Glutamatergic neuron (in vitro differentiated cells): ENCODE measurements around the gene HSD11B1L. TPM values are rescaled to one million over a fixed set of nuclear protein-coding genes. Genes with fewer than 3 reads are reported as not detected.

ENCODE experiments used
- DNase-seq: peaks from one replicate; pipeline ENCODE4 v3.0.0; 2022
- H3K27ac Mint-ChIP-seq: one replicate; pipeline ENCODE4 v1.8.0; 2020; ENCODE audit warnings: mild to moderate bottlenecking, mixed read lengths, inconsistent platforms; ENCODE audit not compliant: unreplicated experiment
- H3K27me3 Mint-ChIP-seq: one replicate; pipeline ENCODE4 v1.8.0; 2020; ENCODE audit warnings: mild to moderate bottlenecking, moderate library complexity, mixed read lengths, inconsistent platforms; ENCODE audit not compliant: unreplicated experiment
- H3K36me3 Mint-ChIP-seq: one replicate; pipeline ENCODE4 v1.8.0; 2020; ENCODE audit warnings: mild to moderate bottlenecking, mixed read lengths, inconsistent platforms; ENCODE audit not compliant: unreplicated experiment
- H3K4me1 Mint-ChIP-seq: one replicate; pipeline ENCODE4 v1.8.0; 2020; ENCODE audit warnings: mild to moderate bottlenecking, low read depth, mixed read lengths, inconsistent platforms; ENCODE audit not compliant: unreplicated experiment
- H3K4me3 Mint-ChIP-seq: one replicate; pipeline ENCODE4 v1.8.0; 2020; ENCODE audit warnings: mild to moderate bottlenecking, mixed read lengths, inconsistent platforms; ENCODE audit not compliant: unreplicated experiment
- H3K9me3 Mint-ChIP-seq: one replicate; pipeline ENCODE4 v1.8.0; 2020; ENCODE audit warnings: mild to moderate bottlenecking, moderate library complexity, mixed read lengths, inconsistent platforms; ENCODE audit not compliant: unreplicated experiment
- CTCF ChIP-seq: fragments of 200-600 bp; sonication (generic); IDR thresholded peaks from one replicate; pipeline ENCODE4 v1.5.0; 2021; ENCODE audit not compliant: partially characterized antibody, unreplicated experiment
- total RNA-seq: library from RNA; stranded (reverse); fragmentation: NEBNext Ultra II Directional; extraction: Animal tissue kit (Norgen Biotek cat#: 25700); gene quantifications from one replicate; pipeline ENCODE4 v1.2.1, GENCODE V29; 2021; ENCODE audit not compliant: unreplicated experiment

The HSD11B1L gene
- total RNA-seq, 1 donor from 2014 or later = 64.4 TPM

- Mint-ChIP-seq H3K27ac (peak overlapping the region; percentile 75), H3K36me3 (no peaks in the 10 kb centered on the region), H3K9me3 (peaks cover 7% of the 10 kb centered on the region), H3K4me3 (no peak overlapping the region), H3K4me1 (no peaks in the 10 kb centered on the region), H3K27me3 (no peaks in the 10 kb centered on the region)
- DNase-seq = no peak
- no peak for TF ChIP-seq CTCF
These were observed 15.6 kb downstream of the HSD11B1L start for GRCh38 chr19:5696196-5697021.

GRCh38 chr19:5697022-5697889, 16.4 kb downstream of the HSD11B1L start:
- no peak for TF ChIP-seq CTCF
- peak; percentile 42 for DNase-seq
- Mint-ChIP-seq H3K9me3 (peaks cover 7% of the 10 kb centered on the region), H3K4me3 (no peak overlapping the region), H3K27me3 (no peaks in the 10 kb centered on the region), H3K36me3 (no peaks in the 10 kb centered on the region), H3K4me1 (no peaks in the 10 kb centered on the region), H3K27ac (peak overlapping the region; percentile 79)

- peak; percentile 79 for DNase-seq
- Mint-ChIP-seq H3K4me1 (peaks cover under 1% of the 10 kb centered on the region), H3K4me3 (no peak overlapping the region), H3K36me3 (no peaks in the 10 kb centered on the region), H3K27ac (peak overlapping the region; percentile 86), H3K27me3 (no peaks in the 10 kb centered on the region), H3K9me3 (peaks cover 5% of the 10 kb centered on the region)
- no peak for TF ChIP-seq CTCF
These were observed 17.2 kb downstream of the HSD11B1L start for GRCh38 chr19:5697890-5698634.

- H3K4me3 Mint-ChIP-seq = no peak overlapping the region
- peaks cover 4% of the 10 kb centered on the region for H3K4me1 Mint-ChIP-seq
- TF ChIP-seq CTCF = no peak
- H3K27ac Mint-ChIP-seq = peak overlapping the region; percentile 72
- H3K27me3 Mint-ChIP-seq = peaks cover 2% of the 10 kb centered on the region
- no peaks in the 10 kb centered on the region for H3K36me3 Mint-ChIP-seq
- DNase-seq = no peak
- H3K9me3 Mint-ChIP-seq = peaks cover 9% of the 10 kb centered on the region
These were observed 18.0 kb downstream of the HSD11B1L start for GRCh38 chr19:5698635-5699422.
